Mesodermal cell (in vitro differentiated cells): Measurements from ENCODE around the gene ERCC2.
"Not testable (repeated sequence)": the region's sequence is repeated elsewhere in the genome, so short reads cannot be mapped to it uniquely, and the experiment has no call there.

Experiments used
- H3K27ac ChIP-seq: 2 replicates; pipeline ENCODE4 v1.7.0; 2013; ENCODE audit warnings: mild to moderate bottlenecking, low read depth, low read length, moderate library complexity; ENCODE audit not compliant: severe bottlenecking
- H3K36me3 ChIP-seq: 2 replicates; pipeline ENCODE4 v1.7.1; 2013; ENCODE audit warnings: mild to moderate bottlenecking, low read length, moderate library complexity; ENCODE audit not compliant: control insufficient read depth, insufficient read depth
- H3K4me1 ChIP-seq: one replicate; pipeline ENCODE4 v1.7.1; 2013; ENCODE audit warnings: mild to moderate bottlenecking, low read length; ENCODE audit not compliant: insufficient read depth, control insufficient read depth, poor library complexity, severe bottlenecking
- H3K4me3 ChIP-seq: 2 replicates; pipeline ENCODE4 v1.7.0; 2013; ENCODE audit warnings: low read length, control low read depth, mild to moderate bottlenecking; ENCODE audit not compliant: insufficient read depth, poor library complexity, severe bottlenecking; ENCODE audit errors: extremely low read depth
- H3K9me3 ChIP-seq: 2 replicates; pipeline ENCODE4 v1.7.1; 2013; ENCODE audit warnings: mild to moderate bottlenecking, low read length, moderate library complexity; ENCODE audit not compliant: control insufficient read depth
- WGBS, 2 experiments: methylation state at CpG; one replicate each; pipeline ENCODE4 v1.1.5; 2013; ENCODE audit warnings: missing lambda C conversion rate in 2 of 2; ENCODE audit not compliant: insufficient coverage in 2 of 2; 5-methylcytosine and 5-hydroxymethylcytosine counted together

ERCC2 gene

DNA sequence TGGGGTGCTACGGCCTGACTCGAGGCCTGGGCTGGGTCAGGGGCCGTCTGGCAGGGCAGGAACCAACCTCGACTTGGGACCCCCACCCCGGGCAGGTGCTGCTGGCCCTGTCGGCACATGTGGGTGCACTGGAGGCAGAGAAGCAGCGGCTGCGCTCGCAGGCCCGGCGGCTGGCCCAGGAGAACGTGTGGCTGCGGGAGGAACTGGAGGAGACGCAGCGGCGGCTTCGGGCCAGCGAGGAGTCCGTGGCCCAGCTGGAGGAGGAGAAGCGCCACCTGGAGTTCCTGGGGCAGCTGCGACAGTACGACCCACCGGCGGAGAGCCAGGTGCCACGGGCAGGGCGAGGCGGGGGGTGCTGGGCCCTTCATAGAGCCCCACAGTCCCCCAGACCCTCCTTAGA is 23.9 kb downstream of the ERCC2 start:
- H3K27ac ChIP-seq: no peak overlapping the region
- H3K4me1 ChIP-seq: no peaks in the 10 kb centered on the region
- peaks cover 9% of the 10 kb centered on the region for H3K36me3 ChIP-seq
- no peaks in the 10 kb centered on the region for H3K9me3 ChIP-seq
- 59 to 68% methylated on average over 20 to 27 of the region's 27 CpGs for WGBS, 2 experiments
- no peak overlapping the region for H3K4me3 ChIP-seq

DNA sequence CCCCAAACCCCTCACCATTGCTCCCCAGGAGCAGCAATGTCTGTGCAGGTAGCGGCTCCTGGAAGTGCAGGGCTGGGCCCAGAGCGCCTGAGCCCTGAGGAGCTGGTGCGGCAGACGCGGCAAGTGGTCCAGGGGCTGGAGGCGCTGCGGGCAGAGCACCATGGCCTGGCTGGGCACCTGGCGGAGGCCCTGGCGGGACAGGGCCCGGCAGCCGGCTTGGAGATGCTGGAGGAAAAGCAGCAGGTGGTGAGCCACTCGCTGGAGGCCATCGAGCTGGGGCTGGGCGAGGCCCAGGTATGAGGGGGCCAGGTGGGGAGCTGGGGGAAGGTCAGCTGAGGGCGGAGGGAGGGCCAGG is 24.9 kb downstream of the ERCC2 start:
- Histone ChIP-seq H3K27ac (no peak overlapping the region), H3K9me3 (no peaks in the 10 kb centered on the region), H3K36me3 (no peaks in the 10 kb centered on the region), H3K4me3 (no peak overlapping the region), H3K4me1 (no peaks in the 10 kb centered on the region)
- 93 to 96% methylated on average over 13 to 14 of the region's 15 CpGs for WGBS, 2 experiments

DNA sequence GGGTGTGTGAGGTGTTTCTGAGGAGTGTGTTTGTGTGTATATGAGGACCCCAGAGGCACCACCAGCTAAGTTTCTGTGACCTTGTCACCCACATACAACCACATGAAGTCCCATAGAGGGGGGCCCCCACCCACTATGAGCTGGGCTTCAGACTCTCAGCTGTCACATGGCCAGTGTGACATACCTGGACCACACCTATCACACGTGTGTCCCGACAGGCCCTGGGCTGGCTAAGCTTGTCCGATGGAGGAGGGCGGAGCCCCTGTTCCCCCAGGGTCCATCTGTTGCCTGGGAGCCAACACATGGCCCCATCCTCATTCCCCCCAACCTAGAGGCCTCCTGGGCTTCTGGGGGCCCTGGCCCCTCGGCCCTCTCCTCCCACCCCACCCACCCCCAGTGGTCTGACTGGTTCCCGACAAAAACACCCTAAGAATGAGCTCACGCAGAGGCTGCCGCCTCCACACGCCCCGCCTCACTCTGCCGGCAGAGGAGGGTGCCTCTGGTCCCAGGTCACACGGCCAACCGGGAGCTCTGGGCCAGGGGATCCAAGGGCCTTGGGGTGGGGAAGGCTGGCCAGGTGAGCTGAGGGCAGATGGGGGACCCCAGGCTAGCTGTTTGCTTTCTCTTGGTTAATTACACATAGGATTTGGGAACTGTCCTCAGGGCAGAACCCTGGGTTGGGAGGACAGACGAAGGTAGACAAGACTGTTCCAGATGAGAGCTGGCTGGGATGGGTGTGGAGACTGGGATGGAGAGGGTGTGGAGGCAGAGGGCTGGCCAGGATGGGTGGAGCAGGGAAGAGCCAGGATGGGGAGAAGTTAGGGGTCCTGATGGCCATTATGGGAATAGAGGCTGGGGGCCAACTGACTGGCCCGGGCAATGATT is 25.5 kb downstream of the ERCC2 start:
- Histone ChIP-seq H3K27ac (no peak overlapping the region), H3K4me3 (no peak overlapping the region), H3K4me1 (no peaks in the 10 kb centered on the region), H3K9me3 (no peaks in the 10 kb centered on the region), H3K36me3 (no peaks in the 10 kb centered on the region)
- WGBS, 2 experiments: 75 to 81% methylated on average over 13 of the region's 15 CpGs

DNA sequence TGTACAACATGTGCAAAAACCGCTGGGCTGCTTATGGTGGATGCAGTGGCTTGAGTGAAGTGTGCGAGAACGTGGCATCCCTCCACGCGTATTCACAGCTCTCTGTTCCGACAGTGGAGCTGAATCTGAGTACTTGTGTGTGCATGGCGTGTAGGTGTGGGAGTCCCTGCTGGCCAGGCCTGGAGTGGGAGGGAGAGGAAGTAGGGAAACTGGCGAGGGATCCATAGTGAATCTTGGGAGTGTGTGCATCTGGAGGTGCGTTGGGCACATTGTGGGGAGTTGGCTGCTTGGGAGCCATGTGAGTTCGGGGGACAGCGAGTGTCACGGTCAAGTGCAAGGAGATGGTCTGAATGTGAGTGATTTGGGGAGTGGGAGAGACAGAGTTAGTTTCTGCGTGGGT is 27.5 kb downstream of the ERCC2 start:
- H3K9me3 ChIP-seq: no peaks in the 10 kb centered on the region
- no peak overlapping the region for H3K4me3 ChIP-seq
- H3K36me3 ChIP-seq: no peaks in the 10 kb centered on the region
- H3K27ac ChIP-seq: no peak overlapping the region
- WGBS, 2 experiments: 83 to 88% methylated on average over 11 of the region's 13 CpGs
- no peaks in the 10 kb centered on the region for H3K4me1 ChIP-seq

DNA sequence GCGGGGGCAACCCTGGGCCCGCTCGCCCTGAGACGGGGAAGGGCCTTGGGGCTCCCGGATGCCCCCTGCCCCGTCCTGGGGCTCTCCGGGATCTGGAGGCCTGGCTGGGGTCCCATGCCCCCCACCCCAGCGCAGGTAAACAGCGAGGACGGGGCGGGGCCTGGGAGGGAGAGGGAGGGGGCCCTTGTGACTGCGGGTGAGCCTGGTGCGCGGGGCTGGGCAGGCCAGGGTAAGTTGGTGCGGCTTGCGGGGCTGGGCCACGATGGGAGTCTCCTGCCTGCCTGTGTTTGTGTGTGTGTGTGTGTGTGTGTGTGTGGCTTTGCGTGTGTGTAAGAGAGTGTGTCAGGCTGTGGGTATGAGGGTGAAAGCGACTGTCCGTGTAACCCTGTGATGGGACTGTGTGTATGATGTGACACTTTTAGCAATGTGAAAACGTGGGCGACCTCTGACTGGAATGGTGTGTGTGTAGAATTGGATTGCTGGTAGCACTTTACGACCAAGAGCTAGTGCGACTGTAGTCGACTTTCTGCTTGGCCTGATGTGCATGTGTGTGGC is 29.4 kb downstream of the ERCC2 start:
- H3K9me3 ChIP-seq: no peaks in the 10 kb centered on the region

DNA sequence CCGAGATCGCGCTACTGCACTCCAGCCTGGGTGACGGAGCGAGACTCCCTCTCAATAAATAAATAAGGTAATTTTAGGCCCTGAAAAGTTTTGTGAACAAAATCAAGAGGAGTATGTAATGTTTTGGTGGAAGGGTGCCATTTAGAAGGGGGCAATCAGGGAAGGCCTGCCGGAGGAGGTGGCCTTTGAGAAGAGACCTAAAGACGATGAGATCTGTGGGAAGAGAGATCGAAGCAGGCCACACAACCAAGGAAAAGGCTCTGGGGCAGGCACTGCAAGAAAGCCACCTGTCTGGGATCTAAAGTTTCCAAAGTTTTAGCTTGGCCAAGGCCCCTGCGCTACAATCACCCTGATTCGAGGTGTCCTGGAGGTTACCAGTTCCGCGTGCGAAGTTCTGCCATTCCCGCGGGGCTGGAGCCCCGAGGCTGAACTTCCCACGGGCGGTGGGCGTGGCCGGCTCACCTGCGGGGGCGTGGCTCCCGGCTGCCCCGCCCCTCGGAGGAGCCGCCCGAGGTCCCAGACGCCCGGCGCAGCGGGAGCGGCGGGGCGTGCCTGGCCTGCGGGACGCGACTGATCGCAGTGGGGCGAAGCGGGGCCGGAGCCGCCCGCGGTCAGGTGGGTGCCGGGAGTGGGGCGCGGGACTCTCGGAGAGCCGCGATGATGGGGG is 30.0 kb downstream of the ERCC2 start, which contains the start of gene KLC3:
Gene KLC3 (plus strand): TSS at position 519 of the 667 bp plus-strand sequence. CDS start 4,792 bp downstream, outside the sequence.
- Histone ChIP-seq H3K4me3 (peak within 1 kb of the TSS; percentile 36), H3K9me3 (no peaks in the 10 kb centered on the region)
- 9 to 15% methylated on average over 29 to 36 of the region's 50 CpGs for WGBS, 2 experiments

More for the DNA sequence above, 29.4 kb downstream of the ERCC2 start:
- WGBS, 2 experiments: 21 to 28% methylated on average over 13 to 25 of the region's 25 CpGs
- Histone ChIP-seq H3K27ac (no peak overlapping the region), H3K4me3 (peak overlapping the region; percentile 36), H3K36me3 (no peaks in the 10 kb centered on the region), H3K4me1 (no peaks in the 10 kb centered on the region)

DNA sequence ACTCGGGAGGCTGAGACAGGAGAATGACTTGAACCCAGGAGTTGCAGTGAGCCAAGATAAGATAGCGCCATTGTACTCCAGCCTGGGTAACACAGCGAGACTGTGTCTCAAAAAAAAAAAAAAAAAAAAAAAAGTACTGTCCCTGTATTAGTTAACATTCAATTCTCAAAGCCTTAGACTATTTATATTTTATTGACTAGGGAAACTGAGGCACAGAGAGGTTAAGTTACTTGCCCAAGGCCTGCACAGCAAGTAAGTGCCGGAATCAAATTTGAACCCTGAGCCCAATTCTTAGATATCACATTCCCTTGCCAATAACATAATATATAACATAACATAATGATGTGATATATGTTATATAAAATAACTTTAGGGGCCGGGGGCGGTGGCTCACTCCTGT is 30.7 kb downstream of the ERCC2 start:
- Histone ChIP-seq H3K4me1 (no peaks in the 10 kb centered on the region), H3K9me3 (no peaks in the 10 kb centered on the region), H3K36me3 (no peaks in the 10 kb centered on the region), H3K4me3 (no peak overlapping the region), H3K27ac (no peak overlapping the region)
- 92 to 100% methylated on average over 2 to 3 of the region's 6 CpGs for WGBS, 2 experiments

More for the DNA sequence above, 30.0 kb downstream of the ERCC2 start, which contains the start of gene KLC3:
- Histone ChIP-seq H3K4me1 (no peaks in the 10 kb centered on the region), H3K27ac (no peak within 1 kb of the TSS), H3K36me3 (no peaks in the 10 kb centered on the region)

DNA sequence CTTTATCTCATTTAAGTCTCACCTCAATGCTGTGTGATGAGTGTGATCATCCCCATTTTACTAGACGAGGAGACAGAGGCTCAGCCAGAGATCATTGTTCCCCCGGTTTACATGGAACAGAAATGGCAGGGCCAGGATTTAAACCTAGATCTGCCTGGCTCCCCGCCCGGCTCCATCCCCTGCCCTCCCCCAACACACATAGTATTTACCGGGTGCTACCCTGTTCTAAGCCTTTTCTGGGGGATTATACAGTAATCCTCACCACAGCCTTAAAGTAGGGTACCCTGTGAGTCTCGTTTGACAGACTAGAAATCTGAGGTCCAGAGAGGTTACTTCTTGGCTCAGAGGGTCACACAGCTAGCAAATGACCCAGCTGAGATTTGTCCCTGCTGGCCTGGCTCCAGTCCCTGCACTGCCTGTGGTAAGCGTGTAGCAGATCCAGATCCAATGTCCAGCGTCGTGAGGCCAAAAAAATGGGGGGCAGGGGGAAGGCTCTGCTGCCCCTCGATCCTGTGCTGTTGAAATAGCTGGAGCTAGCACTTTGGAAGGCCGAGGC is 33.6 kb downstream of the ERCC2 start:
- H3K9me3 ChIP-seq: no peaks in the 10 kb centered on the region
- no peaks in the 10 kb centered on the region for H3K36me3 ChIP-seq
- H3K27ac ChIP-seq: no peak overlapping the region
- H3K4me3 ChIP-seq: no peak overlapping the region
- no peaks in the 10 kb centered on the region for H3K4me1 ChIP-seq
- WGBS, 2 experiments: 82 to 87% methylated on average over 9 to 11 of the region's 11 CpGs

DNA sequence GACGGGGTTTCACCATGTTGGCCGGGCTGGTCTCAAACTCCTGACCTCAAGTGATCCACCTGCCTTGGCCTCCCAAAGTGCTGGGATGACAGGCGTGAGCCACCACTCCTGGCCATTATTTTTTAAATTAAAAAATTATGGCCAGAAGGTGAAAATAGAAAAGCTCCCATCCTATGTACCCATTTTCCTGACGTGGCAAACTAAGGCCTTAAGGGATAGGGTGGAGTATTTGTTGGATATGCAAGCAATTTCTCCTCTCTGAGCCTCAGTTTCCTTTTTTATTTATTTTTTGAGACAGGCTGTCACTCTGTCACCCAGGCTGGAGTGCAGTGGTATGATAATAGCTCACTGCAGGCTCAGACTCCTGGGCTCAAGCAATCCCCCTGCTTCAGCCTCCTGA is 35.5 kb downstream of the ERCC2 start:
- not testable (repeated sequence) for H3K27ac ChIP-seq, H3K9me3 ChIP-seq, H3K36me3 ChIP-seq, H3K4me1 ChIP-seq, H3K4me3 ChIP-seq
- 100% methylated on average over 2 of the region's 4 CpGs for WGBS, 2 experiments

DNA sequence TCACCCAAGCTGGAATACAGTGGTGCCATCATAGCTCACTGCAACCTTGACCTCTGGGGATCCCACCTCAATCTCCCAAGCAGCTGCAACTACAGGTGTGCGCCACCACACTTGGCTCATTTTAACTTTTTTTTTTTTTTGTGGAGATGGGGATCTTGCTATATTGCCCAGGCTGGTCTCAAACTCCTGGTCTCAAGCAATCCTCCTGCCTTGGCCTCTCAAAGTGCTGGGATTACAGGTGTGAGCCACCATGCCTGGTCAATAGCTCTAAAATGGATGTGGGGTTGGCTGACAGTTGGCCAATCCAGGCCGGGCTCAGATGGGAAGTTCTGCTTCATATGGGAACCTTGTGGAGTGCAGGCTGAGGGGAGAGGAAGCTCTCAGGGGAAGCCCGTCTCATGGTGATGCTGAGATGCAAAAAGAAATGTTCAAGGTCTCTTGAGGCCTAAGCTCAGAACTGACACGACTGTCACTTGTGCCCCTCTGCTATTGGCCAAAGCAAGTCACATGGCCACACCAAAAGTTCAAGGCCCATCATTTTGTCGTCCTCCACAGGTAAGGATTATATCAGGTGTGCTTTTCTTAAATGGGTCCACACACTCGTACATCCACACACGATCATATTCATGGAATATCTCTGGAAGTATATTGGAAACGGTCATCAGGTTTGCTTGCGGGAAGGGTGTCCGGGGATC is 36.6 kb downstream of the ERCC2 start:
- Histone ChIP-seq H3K4me1 (no peaks in the 10 kb centered on the region), H3K9me3 (no peaks in the 10 kb centered on the region)
- WGBS, 2 experiments: 84 to 90% methylated on average over 3 to 6 of the region's 10 CpGs

More for the DNA sequence above, 36.6 kb downstream of the ERCC2 start:
- H3K36me3 ChIP-seq: no peaks in the 10 kb centered on the region
- no peak overlapping the region for H3K4me3 ChIP-seq
- no peak overlapping the region for H3K27ac ChIP-seq
